Chondrocyte (in vitro differentiated cells): ENCODE measurements around the gene LACC1. TPM values are rescaled to one million over a fixed set of nuclear protein-coding genes. Genes with fewer than 3 reads are reported as not detected.
A peak's percentile ranks its signal among the peaks of the same experiment; 100 is the strongest.

Experiments used
- DNase-seq: peaks from one replicate; pipeline ENCODE4 v3.0.0; 2021; ENCODE audit warnings: mixed read lengths, low spot score
- H3K27ac Mint-ChIP-seq: one replicate; pipeline ENCODE4 v1.8.0; 2021; ENCODE audit warnings: mild to moderate bottlenecking, moderate library complexity, mixed read lengths; ENCODE audit not compliant: unreplicated experiment
- H3K27me3 Mint-ChIP-seq: 2 replicates; pipeline ENCODE4 v1.8.0; 2021; ENCODE audit warnings: low read depth, mixed read lengths
- H3K36me3 Mint-ChIP-seq: 2 replicates; pipeline ENCODE4 v1.8.0; 2021; ENCODE audit warnings: low read depth, mixed read lengths
- H3K4me1 Mint-ChIP-seq: 2 replicates; pipeline ENCODE4 v1.8.0; 2021; ENCODE audit warnings: low read depth, mild to moderate bottlenecking, mixed read lengths
- H3K4me3 Mint-ChIP-seq: one replicate; pipeline ENCODE4 v1.8.0; 2021; ENCODE audit warnings: mild to moderate bottlenecking, moderate library complexity, mixed read lengths; ENCODE audit not compliant: unreplicated experiment
- H3K9me3 Mint-ChIP-seq: 2 replicates; pipeline ENCODE4 v1.8.0; 2021; ENCODE audit warnings: low read depth, mixed read lengths
- CTCF ChIP-seq: fragments of 200-600 bp; sonication (generic); IDR thresholded peaks from 2 replicates; pipeline ENCODE4 v1.5.0; 2021; ENCODE audit warnings: antibody characterized with exemption, mild to moderate bottlenecking, moderate library complexity
- long read RNA-seq: library from polyadenylated mRNA; stranded (forward); transcript quantifications from one replicate; pipeline ENCODE4 v2.0.0, GENCODE V29; 2021
- total RNA-seq: library from RNA; stranded (reverse); gene quantifications from 3 replicates; pipeline ENCODE4 v1.2.1, GENCODE V29; 2021

The LACC1 gene
- 4.9 to 6.7 TPM (median 5.0 TPM) in 3 replicates for total RNA-seq
- long read RNA-seq, full-length matches to known transcripts = 5 of 12 reads
- long read RNA-seq, partial matches to known transcripts = 0 of 12 reads
- long read RNA-seq, other reads (novel, unspliced or antisense) = 7 of 12 reads

DNA sequence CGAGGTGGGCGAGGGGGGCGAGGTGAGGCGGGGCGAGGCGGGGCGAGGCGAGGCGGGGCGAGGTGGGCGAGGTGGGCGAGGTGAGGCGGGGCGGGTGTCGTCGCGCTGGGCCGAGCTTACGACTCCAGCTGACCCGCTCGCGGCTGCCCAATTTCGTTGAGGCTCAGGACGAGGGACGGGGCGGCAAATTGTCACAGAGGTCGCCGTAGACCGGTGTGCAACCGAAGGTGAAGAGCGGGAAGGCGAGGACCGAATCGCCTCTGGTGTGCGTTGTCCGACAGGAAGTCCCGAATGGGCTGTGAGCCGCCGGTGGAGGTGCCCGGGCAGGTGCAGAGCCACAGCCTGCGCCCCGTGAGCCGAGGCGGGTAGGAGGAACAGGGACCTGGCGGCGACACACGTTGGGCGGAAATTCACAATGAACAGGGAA is at the start of gene LACC1:
TSS of gene LACC1 (plus strand) at position 150 of the 427 bp plus-strand sequence. CDS start 1,082 bp downstream, outside the sequence.
- no peaks in the 10 kb centered on the region for H3K9me3 Mint-ChIP-seq
- peak within 1 kb of the TSS; percentile 99 for H3K27ac Mint-ChIP-seq
- H3K36me3 Mint-ChIP-seq = no peaks in the 10 kb centered on the region
- H3K4me1 Mint-ChIP-seq = peaks cover 36% of the 10 kb centered on the region
- DNase-seq = no peak
- no peaks in the 10 kb centered on the region for H3K27me3 Mint-ChIP-seq
- peak within 1 kb of the TSS; percentile 87 for H3K4me3 Mint-ChIP-seq
- no peak for TF ChIP-seq CTCF

DNA sequence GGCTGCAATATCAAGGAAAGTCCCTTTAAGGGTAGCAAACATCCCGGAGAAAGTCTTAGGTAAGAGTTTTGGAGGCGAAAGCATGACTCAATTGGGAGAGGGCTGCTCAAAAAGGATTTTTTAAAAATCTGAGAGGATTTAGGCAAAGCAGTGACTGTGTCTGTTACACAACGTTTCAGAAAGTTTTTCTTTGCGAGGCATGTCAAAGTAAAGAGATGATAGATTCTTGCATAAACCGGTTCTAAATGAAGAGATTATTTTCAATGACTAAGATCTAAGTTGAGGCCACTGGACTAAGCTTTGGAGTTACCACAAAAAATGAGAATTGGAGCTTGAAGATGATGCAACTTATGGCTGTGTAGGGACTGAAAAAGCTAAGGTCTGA is 49.2 kb upstream of the LACC1 start:
- TF ChIP-seq CTCF = no peak
- Mint-ChIP-seq H3K9me3 (peaks cover 4% of the 10 kb centered on the region), H3K27me3 (no peaks in the 10 kb centered on the region), H3K27ac (peak overlapping the region; percentile 67), H3K4me1 (peaks cover 22% of the 10 kb centered on the region), H3K4me3 (no peak overlapping the region), H3K36me3 (no peaks in the 10 kb centered on the region)
- no peak for DNase-seq

DNA sequence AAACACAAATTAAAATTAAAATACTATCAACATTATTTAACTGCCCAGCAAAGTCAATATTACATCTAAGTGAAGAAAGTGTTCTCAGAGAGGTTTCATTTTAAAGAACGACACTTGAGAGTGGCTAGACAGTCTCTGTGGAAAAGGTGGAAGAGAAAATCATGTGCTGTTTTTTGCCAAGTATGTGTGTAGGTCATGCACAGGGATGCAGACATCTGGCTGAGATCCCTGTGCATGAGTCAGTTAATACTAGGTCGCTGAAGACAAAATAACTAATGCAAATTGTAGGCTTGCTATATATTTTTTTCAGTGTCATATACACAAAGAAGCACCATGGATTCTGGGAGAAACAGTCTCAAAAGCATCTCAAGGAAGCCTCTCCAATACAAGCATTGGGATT is 48.6 kb upstream of the LACC1 start:
- Mint-ChIP-seq H3K9me3 (peaks cover 4% of the 10 kb centered on the region), H3K36me3 (no peaks in the 10 kb centered on the region), H3K4me3 (no peak overlapping the region), H3K27ac (no peak overlapping the region), H3K27me3 (no peaks in the 10 kb centered on the region), H3K4me1 (peaks cover 22% of the 10 kb centered on the region)
- TF ChIP-seq CTCF = no peak
- DNase-seq = no peak

GRCh38 chr13:43835701-43836100 is 44.0 kb upstream of the LACC1 start:
- peaks cover 7% of the 10 kb centered on the region for H3K9me3 Mint-ChIP-seq
- H3K36me3 Mint-ChIP-seq = no peaks in the 10 kb centered on the region
- TF ChIP-seq CTCF = no peak
- H3K27me3 Mint-ChIP-seq = no peaks in the 10 kb centered on the region
- no peak overlapping the region for H3K27ac Mint-ChIP-seq
- DNase-seq = no peak
- H3K4me1 Mint-ChIP-seq = peaks cover 16% of the 10 kb centered on the region
- H3K4me3 Mint-ChIP-seq = no peak overlapping the region

DNA sequence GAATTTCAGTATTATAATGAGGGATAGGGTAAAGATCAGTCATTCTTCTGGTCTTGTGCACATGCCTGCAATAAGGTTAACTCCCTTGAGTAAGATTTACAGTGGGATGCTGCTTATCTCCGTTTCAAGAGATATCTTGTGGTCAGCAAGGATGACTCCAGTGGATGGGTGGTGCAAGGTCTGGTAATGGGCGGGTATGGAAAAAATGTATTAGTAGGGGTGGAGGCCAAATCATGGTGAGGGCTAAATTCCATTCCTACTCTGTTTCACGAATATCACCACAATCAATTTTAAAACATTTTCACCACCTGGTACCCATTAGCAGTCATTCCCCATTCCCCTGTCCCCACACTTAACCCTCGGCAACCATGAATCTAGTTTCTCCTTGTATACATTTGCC is 40.8 kb upstream of the LACC1 start:
- H3K9me3 Mint-ChIP-seq = peaks cover 13% of the 10 kb centered on the region
- no peak overlapping the region for H3K27ac Mint-ChIP-seq
- H3K4me3 Mint-ChIP-seq = no peak overlapping the region
- no peak for DNase-seq
- H3K36me3 Mint-ChIP-seq = no peaks in the 10 kb centered on the region
- no peaks in the 10 kb centered on the region for H3K4me1 Mint-ChIP-seq
- TF ChIP-seq CTCF = no peak
- no peaks in the 10 kb centered on the region for H3K27me3 Mint-ChIP-seq
